Measurements from ENCODE around the gene SERPINB12.

SERPINB12 gene, protein sequence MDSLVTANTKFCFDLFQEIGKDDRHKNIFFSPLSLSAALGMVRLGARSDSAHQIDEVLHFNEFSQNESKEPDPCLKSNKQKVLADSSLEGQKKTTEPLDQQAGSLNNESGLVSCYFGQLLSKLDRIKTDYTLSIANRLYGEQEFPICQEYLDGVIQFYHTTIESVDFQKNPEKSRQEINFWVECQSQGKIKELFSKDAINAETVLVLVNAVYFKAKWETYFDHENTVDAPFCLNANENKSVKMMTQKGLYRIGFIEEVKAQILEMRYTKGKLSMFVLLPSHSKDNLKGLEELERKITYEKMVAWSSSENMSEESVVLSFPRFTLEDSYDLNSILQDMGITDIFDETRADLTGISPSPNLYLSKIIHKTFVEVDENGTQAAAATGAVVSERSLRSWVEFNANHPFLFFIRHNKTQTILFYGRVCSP

DNA sequence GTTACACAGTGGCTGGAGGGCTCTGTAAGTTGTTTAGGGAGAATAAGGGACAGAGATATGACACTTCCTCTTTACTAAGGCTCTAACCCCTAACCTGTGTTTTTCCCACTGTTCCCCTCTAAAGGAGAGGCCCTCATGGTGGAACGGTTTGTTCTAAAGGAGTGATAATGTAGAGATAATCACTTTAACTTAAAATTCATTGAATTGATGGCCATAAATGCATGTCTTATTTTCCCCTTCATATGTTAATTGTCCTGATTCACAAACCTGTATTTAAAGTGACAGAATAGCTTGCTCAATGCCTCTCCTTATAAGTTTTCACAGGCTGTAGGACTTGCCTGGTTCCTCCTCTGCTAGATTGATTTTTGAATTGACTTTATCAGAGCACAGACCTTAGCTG lies at the start of gene SERPINB12:
SERPINB12 (plus strand) TSS at position 301 of the 400 bp plus-strand sequence. CDS start 13,791 bp downstream, outside the sequence.
- DNase-seq (ENCODE audit: low read depth) = no peak

DNA sequence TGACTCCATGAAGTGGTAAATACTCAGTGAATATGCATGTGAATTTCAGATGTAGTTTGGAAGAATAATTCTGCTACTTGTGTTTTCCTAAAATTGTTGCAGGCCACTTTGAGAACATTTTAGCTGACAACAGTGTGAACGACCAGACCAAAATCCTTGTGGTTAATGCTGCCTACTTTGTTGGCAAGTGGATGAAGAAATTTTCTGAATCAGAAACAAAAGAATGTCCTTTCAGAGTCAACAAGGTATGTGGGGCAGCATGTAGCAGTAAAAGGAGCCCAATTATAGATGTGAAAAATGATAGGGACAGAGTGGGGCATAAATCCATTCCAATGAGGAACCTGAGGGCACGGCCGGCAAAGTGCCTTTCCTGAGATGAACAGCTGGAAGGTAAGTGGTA lies 49.3 kb upstream of the SERPINB12 start:
- no peak for DNase-seq (ENCODE audit: low read depth)

DNA sequence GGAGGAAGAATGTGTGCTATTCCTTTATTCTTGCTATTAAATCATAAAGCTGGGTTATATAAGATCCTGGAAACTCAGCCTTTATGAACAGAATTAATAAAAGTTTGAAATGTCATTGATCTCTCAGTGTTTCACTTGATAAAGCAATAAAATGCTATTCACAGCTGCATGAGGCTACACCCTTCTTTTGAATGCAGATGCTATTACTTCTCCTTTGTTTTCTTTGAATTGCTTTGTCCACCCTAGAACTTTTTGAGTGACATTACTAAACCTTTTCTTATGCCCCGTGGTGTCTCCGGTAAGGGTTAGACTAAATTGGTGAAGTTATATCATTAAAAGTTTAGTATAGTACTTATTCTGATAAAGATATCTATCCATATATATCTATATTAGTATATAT lies 46.5 kb upstream of the SERPINB12 start:
- DNase-seq (ENCODE audit: low read depth) = no peak

DNA sequence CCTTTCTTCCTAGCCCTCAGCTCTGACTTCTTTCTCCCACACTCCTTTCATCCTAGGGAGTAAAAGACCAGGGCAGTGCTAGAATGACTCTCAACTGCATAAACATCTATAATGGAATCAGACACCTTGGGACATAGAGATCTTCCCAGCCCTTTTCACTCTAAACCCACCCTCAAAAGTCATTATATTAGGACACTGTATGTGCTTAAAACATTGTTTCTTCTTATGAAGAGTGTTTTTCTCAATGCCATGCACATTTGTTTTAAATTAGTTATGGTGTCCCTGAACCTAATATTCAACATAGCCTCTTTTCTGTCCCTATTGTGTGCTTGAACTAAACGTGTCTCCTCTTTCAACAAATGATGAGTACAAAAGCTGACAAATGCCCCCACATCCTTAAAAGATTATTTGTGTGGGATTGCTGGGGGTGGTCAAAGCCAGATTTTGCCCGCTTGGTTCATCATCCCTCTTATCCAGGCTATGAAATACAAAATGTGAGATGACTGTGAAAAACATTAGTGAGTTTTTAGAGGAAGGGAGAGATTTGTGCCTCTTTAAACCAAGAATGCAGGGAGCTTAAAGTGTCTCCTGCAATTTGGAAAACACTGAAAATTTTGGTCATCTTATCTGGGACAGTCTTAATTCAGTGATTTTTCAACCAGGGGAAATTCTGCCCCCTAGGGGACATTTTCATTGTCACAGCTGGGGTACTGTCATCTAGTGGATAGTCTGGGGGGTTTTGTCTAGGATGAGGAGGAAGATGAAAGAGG lies 36.4 kb upstream of the SERPINB12 start:
- DNase-seq (ENCODE audit: low read depth) = no peak

DNA sequence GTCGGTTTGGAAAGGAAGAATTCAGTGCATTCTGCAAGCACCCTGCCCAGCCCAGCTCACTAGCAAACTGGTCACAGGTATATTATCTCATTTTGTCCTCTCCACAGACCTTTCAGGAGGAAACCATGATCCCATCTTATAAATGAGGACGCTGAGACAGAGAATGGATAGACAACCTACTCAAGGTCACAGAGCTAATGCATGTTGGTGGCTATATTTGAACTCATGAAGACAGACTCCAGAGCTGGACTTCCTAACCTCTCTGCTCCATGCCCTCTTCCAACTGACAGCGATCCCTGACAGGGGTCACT lies 35.9 kb upstream of the SERPINB12 start:
- DNase-seq (ENCODE audit: low read depth) = no peak

DNA sequence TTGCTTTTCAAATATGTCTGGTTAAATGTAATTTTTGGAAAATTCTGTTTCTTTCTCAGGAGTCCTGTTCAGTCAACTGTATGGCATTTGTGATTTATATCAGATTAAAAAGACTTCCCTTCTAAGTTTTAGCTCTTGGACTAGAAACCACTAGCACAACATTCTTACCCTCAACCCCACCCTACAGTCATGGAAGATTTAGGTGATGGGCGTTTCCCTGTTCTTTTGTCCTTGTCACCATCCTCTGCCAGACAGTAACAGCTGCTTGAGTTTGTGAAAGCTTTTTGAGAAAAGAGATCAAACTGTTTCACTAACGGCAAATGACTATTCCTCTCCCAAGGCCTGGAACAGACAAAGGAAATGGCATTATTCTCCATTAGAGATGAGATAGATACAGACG lies 33.6 kb upstream of the SERPINB12 start:
- DNase-seq (ENCODE audit: low read depth) = no peak

DNA sequence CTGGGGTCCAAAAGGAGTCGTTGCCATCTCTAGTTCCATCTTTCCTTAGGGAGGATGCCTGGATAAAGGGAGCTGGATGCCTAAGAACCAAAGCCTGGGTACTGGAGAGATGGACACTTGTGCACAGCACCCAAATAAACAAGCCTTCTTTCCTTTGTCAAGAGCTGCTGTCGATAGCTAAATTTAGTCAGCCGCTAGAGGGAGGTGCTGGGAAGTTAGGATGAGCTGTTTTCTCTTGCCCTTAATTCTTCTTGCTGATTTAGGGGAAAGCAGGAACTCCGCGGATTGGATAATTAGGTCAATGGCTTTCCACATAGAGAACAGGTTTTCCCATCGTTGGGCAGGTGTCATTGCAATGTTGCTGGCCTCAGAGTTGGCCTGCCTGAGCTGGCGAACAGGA lies 30.9 kb upstream of the SERPINB12 start:
- no peak for DNase-seq (ENCODE audit: low read depth)

DNA sequence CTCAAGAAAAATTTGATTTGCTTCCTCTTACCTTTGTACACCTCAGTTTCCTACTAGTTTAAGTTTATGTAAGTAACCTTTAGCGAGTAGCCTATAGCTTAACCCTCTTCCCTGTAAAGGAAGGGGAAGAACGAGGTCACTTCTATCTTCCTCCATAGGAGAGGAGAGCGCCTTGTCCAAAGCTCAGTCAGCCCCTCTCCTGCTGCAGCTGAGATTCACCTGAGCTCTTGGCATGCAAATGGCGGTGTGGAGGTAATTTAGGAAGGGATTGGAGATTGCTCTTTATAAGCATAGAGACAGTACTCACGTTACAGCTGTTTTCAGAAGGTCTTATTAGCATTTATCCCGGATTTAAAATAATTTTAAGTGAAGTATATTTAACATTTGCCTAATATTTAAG lies 27.8 kb upstream of the SERPINB12 start:
- no peak for DNase-seq (ENCODE audit: low read depth)

DNA sequence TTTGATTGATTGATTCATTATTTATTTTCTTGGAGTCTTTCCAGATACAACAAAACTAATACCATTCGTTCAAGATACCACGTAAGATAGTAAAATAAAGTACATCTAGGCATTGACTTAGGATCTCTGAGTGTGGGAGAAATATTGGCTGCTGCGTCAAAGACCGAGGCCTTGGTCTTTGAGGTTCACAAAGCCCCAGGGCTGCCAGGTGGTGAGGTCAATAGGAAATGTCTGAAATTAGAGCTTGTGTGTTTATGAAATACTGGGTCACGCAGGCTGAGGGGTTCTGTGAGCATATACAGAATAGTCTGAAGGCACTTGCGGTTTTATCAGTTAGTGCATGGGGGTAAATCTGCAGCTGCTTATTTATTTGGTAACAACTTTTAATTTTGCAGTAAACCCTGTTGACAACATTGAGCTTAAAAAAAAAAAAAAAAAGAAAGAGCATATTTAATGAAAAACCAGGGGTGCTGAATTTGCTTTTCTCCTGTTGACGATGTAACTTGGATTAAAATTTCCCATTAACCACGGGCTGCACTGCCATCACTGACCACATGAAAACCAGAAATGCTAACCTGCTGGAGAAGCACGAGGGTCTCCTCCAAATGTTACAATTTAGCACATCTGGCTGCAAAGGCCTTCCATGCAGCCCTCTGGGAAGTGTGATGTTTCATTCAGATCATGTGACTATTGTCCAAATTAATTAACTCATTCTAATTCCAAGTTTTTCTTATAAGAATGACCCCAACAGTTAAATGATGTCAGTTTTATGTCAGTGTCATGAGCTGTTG lies 27.1 kb upstream of the SERPINB12 start:
- no peak for DNase-seq (ENCODE audit: low read depth)

DNA sequence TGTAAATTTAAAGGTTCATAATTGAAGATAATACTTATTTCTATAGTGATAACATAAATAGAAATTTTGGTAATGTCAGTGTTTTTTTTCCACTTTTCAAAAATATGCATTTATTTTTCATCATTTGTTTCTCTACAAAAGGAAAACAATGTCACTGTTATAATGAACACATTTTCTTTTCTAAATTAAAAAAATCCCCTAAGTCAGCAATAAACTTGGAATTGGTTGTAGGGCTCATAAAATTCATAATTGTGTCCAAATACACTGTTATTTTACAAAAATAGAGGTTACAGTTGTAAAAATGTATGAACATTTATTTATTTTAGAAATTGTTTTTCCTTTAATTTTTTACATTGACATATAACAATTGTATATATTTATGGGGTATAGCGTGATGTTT lies 26.4 kb upstream of the SERPINB12 start:
- no peak for DNase-seq (ENCODE audit: low read depth)

DNA sequence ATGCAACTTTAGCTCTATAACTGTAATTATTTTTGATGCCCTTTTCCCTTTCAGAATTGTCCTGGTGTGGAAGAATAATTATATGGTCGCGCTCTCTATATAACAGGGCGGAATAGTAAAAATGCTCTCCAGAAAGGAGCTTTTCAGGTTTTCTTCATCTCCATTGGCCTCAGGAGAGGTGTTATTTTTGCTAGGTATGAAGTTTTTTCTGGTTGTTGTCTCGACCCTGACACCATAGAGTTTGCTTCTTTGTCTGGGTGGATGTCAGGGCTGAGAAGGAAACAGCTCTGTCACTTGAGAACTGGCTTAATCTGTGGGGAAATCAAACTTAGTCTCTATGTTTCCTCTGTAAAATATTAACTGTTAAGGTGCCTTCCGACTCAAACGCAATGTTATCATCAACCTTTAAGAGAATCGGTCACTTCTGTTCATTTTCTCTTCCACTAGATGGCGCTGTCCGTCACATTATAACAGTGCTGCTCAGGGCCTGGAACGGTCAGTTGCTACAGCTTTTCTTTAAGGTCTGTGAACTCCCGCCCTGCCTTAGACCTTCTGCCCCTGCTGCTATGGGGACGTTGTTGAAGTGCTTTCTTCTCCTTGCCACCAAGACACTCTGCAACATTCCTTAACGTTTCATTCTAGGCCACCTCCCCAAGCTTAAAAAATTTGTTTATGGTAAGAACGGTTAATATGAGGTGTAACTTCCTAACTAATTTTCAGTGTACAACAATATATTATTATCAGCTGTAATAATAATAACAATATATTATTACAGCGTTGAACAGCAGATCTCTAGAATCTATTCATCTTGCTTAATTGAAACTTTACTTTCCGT lies 23.8 kb upstream of the SERPINB12 start:
- no peak for DNase-seq (ENCODE audit: low read depth)

DNA sequence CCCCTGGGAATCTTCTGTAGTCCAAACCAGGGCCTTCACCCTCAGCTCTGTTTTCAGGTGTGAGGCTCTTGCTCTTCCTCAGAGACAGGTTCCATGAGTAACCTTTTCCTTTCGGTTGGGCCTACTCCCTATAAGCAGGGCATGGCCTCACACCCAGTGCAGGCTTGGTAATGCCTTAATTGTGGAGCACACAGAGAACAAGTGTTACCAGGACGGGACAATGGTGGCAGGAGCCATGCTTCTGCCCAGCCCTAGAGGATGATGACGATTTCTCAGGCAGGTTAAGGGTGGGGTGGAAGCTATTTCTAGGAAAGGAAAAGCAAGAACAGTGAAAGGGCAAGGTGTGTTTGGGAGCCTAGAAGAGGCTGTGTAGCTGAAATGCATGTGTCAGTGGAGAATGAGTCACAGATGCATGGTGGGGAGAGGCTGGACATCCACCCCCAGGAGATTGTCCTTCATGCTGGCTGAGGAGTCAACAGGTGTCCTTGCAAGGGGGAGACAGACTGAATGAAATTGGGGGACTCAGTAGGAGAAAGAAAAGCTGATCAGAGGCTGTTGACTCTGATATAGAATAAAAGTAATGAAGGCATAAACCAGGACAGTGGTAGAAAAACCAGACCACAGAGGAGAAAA lies 22.0 kb upstream of the SERPINB12 start:
- DNase-seq (ENCODE audit: low read depth) = no peak

DNA sequence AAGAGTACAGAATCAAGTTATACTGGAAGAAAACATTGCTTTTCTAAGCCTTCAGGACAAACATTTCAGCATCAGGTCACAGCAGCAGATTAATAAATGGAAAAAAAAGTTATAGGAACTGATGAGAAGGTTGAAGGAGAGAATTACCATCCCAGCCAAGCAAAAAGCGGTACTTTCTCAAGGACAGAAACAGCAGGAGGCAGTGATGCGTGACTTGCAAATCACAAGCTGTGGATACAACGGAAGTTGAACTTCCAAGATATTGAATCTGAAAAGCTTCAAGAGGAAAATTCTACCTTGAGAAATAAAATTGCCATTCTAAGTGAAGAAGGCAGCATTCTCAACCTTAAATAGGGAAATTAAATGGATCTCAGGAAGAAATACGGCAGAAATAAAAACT lies 18.5 kb upstream of the SERPINB12 start:
- DNase-seq (ENCODE audit: low read depth) = no peak

DNA sequence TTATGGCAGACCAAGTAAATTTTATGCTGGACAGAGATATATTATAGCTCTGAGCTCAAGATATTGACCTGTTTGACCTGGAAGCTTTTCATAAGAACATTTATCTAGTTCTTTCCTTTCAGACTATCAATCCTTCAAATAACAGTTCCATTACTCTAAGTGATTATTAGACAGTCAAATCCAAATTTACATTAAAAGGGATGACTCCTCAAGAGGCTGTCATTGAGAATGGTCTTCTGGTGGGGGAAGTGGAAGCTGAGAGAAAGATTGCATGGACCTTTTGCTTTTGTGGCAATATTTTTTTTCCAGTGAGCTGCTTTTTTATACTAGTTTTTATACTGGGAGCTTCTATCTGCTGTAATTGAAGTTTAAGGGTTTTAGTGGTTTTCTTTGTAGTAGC lies 14.9 kb upstream of the SERPINB12 start:
- no peak for DNase-seq (ENCODE audit: low read depth)

DNA sequence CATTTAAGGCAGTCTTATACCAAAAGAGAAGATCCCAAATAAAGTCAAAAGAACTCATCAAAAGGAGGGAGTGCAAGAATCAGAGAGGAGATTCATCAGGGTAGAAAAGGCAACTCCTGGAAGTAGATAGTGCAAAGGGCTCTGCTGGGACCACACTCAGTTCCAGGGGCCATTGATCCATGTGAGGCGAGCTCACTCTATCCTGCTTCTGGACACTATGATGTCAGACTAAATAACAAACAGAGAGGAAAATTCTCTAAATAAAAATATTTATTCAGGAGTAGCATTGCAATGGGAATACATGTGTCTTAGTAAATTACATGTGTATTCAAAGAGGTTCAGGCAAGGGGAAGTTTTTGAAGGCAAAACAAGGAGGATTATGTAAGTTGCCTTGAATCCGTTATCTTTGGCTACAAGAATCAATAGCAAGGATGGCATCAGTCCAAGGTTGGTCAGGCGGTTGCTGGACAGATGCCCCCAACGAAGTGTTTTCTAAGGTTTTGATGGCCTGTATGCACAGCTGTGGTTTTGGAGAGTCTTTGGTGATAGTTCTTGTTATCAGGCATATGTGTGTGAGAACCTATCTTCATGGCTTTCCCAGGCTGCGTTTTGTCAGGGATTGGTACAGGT lies 13.2 kb upstream of the SERPINB12 start:
- DNase-seq (ENCODE audit: low read depth) = no peak

DNA sequence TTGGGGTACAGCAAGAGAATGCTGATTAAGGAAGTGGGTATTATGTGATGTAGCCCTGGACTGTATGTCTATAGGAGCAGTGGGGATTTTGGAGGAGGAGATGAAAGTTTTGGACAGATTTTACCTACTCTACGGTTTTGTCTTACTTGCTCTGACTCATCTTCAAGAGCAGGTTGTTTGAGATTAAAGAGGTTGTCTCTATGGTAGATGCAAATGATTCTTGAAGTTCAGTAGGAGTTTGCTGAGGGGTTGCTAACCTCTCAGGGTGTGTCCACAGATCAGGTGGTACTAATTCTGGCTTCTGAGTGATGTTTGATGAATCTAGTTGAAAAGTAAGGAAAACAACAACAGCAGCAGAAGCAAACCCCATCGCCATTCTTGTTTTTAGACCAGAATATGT lies 9.7 kb upstream of the SERPINB12 start:
- no peak for DNase-seq (ENCODE audit: low read depth)

DNA sequence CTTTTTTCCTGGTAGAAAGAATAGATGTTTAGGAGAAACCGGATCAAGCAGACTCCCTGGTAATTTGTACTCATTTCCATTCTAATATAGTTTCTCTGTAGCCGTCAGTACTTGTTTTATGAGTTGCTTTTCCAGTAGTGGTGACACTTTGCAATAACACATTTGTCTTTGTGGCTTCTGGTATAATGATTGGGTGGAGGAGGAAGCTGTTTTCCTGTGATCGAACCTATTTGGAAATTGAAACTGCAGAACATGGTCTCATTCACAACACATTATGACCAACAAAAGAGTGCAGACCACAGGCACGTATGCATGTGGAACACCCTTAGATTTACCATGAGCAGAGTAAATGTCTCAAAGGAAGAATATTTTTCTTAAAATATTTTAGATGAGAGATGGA lies 7.6 kb upstream of the SERPINB12 start:
- DNase-seq (ENCODE audit: low read depth) = no peak

DNA sequence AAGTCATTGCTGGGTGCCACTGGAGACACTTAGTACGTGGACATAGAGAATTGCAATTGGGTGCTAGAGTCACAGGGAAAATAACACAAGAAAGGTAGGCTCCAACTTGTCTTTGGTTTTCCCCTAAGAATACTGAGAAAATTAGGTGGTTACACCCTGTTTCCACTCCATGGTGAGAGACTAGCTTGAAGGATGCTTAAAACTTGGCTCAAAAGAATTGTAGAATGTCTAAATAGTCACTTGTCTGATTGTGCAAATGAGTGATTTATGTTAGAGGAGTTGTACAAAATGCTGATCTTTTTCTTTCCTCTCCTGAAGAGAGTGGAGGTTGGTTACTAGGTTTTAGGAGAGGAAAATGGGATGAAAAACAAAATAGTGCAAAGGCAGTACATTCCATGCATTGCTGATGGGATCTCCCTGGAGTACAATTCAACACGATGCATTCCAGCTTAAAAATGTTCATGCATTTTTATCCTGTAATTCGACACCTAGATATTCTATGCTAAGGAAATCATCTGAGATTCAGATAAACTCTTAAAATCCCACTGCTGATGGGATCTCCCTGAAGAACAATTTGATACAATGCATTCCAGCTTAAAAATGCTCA lies 2.2 kb upstream of the SERPINB12 start:
- DNase-seq (ENCODE audit: low read depth) = no peak

DNA sequence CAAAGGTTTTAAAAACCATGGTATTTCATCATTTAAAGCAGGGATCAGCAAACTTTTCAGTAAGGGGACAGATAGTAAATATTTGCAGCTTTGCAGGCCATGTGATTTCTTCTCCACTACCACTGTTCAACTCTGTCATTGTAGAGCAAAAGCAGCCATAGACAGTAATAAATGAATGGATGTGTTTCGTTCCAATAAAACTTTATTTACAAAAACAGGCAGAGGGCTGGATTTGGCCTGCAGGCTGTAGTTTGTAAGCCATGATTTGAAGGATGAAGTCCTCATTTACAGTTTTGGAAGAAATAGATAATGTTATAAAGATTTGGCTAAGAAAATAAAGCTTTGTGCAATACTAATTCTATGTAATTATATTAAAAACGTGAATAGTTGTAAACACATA lies 1.8 kb downstream of the SERPINB12 start:
- no peak for DNase-seq (ENCODE audit: low read depth)

DNA sequence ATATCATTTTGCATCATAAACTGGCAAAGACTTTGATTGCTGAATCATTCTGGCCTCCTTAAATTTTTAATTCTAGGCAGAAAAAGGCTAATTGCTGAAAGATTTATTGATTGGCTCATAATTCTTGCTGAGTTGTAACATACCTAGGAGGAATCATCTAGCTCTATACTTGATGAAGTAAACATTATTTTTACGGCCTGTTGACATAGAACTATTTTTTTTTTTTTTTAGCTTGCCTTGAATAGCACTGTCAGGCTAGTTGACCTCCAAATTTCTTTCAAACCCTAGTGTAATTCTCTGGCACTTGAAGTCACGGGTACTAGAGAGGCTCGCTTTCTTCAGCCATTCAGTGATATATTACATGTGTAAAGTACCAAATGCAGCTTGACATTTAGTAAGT lies 2.8 kb downstream of the SERPINB12 start:
- DNase-seq (ENCODE audit: low read depth) = no peak

DNA sequence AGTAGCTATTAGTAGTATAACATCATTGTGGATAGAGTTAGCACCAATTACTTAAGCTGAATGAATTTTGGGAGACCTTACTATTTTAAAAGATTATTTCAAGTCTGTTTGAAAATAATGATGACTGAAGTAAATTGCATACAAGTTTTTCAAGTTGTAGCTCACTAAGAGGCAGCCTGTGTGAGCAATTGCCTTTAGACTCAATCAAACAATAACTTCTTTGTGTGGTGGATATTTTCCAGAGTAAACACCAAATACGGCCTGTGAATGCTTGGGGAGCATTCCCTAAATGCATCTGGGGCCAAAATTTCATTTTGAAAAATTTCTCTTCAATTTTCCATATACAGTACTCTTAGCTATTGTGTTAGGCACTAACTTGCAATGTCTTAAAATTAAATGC lies 7.9 kb downstream of the SERPINB12 start:
- no peak for DNase-seq (ENCODE audit: low read depth)
